Liver (tissue), 6 donors: ENCODE results near the gene DIP2A. TPM values are rescaled to one million over a fixed set of nuclear protein-coding genes. Genes with fewer than 3 reads are reported as not detected.

Experiments used
- CTCF ChIP-seq: fragments of 150-350 bp; IDR thresholded peaks from 2 replicates; pipeline ENCODE4 v1.5.1; 2017; ENCODE audit warnings: improper control_type of control experiment, low read depth, low read length; ENCODE audit not compliant: missing input control
- NR2F2 ChIP-seq: IDR thresholded peaks from 2 replicates; pipeline ENCODE4 v1.6.1; 2016; ENCODE audit warnings: antibody characterized with exemption
- polyA plus RNA-seq, 2 donors: library from polyadenylated mRNA; stranded (reverse) in 1 of 2; unstranded in 1 of 2; fragments of 200-250 nt in 1 of 2; fragments of >200 nt in 1 of 2; fragmentation: Nextera tagmentation in 1 of 2; extraction: Ambion mirVana in 1 of 2; gene quantifications; one replicate each; pipeline versions ENCODE4 v1.2.1 to v1.2.3, GENCODE V29; 2013 to 2015
- small RNA-seq: library from RNA; depleted of rRNA; stranded (forward); fragments of <200 nt; gene quantifications from one replicate; pipeline ENCODE3, GENCODE V24; 2014
- total RNA-seq, 2 donors: library from RNA; depleted of rRNA; stranded (reverse); fragments of >200 nt; gene quantifications; one replicate each; pipeline ENCODE4 v1.2.3, GENCODE V29; 2014
- donor health status: healthy.
- donor health status: healthy.
- donor health status: healthy.

The DIP2A gene
- total and polyA plus RNA-seq, 4 donors, result 3.8 to 21.7 (median 7.5) TPM

DNA sequence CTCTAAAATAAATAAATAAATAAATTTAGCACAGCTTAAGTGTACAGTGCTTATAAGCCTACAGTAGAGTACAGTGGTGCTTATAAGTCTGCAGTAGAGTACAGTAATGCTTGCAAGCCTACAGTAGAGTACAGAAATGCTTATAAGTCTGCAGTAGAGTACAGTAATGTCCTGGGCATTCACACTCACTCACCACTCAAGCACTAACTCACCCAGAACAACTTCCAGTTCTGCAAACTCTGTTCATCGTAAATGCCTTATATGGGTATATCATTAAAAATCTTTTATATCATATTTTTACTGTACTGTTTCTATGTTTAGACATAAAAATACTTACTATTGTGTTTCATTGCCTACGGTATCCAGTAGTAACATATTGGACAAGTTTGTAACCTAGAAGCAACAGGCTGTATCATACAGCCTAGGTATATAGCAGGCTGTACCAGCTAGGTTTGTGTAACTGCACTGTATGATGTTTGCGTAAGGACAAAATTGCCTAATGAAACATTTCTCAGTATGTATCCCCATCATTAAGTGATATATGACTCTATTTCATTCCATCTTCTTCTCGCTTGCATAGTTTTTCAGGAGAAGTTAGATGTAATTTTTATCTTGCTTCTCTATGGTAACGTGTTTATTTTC, 160.2 kb downstream of the DIP2A start (continued):
- TF ChIP-seq NR2F2 (no peak), CTCF (no peak)

Small RNA genes lying within 50 kb of the gene (small RNA-seq; reads per million reads assigned to genes)
- not detected for gene RNU6-396P

Other genes with a start within 250 kb of the DIP2A start
- gene LSS, start 230.1 kb upstream of the DIP2A start, total RNA-seq, result 100 to 1,000 TPM; 142 to 194 TPM
- 10 to 100 TPM; 27.6 to 36.7 TPM for gene LSS, start 230.1 kb upstream of the DIP2A start, polyA plus RNA-seq
- 10 to 100 TPM; 44.9 to 58.1 TPM for gene MCM3AP, start 173.3 kb upstream of the DIP2A start, total RNA-seq
- 10 to 100 TPM; 15.5 to 22.1 TPM for gene MCM3AP, start 173.3 kb upstream of the DIP2A start, polyA plus RNA-seq
- 10 to 100 TPM in 1 of 2 donors, 1 to 10 TPM in 1; 6.3 to 11.3 TPM for gene YBEY, start 172.5 kb upstream of the DIP2A start, total RNA-seq
- gene YBEY, start 172.5 kb upstream of the DIP2A start, polyA plus RNA-seq, result 10 to 100 TPM in 1 of 2 donors, 1 to 10 TPM in 1; 8.7 to 11.8 TPM
- 10 to 100 TPM in 1 of 2 donors, under 1 TPM in 1; 0.75 to 17.7 TPM for gene C21orf58, start 135.0 kb upstream of the DIP2A start, total RNA-seq
- gene C21orf58, start 135.0 kb upstream of the DIP2A start, polyA plus RNA-seq, result under 1 TPM; 0.59 to 0.61 TPM
- 10 to 100 TPM; 22.5 to 36.8 TPM for gene PCNT, start 134.7 kb upstream of the DIP2A start, total RNA-seq
- gene PCNT, start 134.7 kb upstream of the DIP2A start, polyA plus RNA-seq, result 1 to 10 TPM; 6.7 to 7.9 TPM
- gene S100B, start 146.2 kb downstream of the DIP2A start, total RNA-seq, result 1 to 10 TPM; 1.1 TPM
- gene S100B, start 146.2 kb downstream of the DIP2A start, polyA plus RNA-seq, result 1 to 10 TPM in 1 of 2 donors, under 1 TPM in 1; 0.79 to 1.4 TPM
- 10 to 100 TPM; 27.3 to 29.2 TPM for gene PRMT2, start 176.8 kb downstream of the DIP2A start, total RNA-seq
- 10 to 100 TPM; 17.9 to 19.0 TPM for gene PRMT2, start 176.8 kb downstream of the DIP2A start, polyA plus RNA-seq